Measurements from ENCODE around the gene ANO10.
"Not testable (repeated sequence)": the region's sequence is repeated elsewhere in the genome, so short reads cannot be mapped to it uniquely, and the experiment has no call there.

Gene ANO10

GRCh38 chr3:43621656-43622432 lies at the start of gene ANO10:
TSS of gene ANO10 (minus strand) at chr3:43622011. CDS start at chr3:43605852, 16,159 bp downstream.
- peak; percentile 99 for DNase-seq (ENCODE audit: low read depth in 2 of 2)

- DNase-seq (ENCODE audit: low read depth in 2 of 2), result no peak
Observed at GRCh38 chr3:43670635-43671522, 49.1 kb upstream of the ANO10 start.

- DNase-seq (ENCODE audit: low read depth in 2 of 2), result not testable (repeated sequence)
Observed at GRCh38 chr3:43665011-43665410, 43.2 kb upstream of the ANO10 start.

GRCh38 chr3:43661376-43661775 lies 39.6 kb upstream of the ANO10 start:
- DNase-seq (ENCODE audit: low read depth in 2 of 2), result not testable (repeated sequence)

- DNase-seq (ENCODE audit: low read depth in 2 of 2), result no peak
Observed at GRCh38 chr3:43659250-43659880, 37.6 kb upstream of the ANO10 start.

- not testable (repeated sequence) for DNase-seq (ENCODE audit: low read depth in 2 of 2)
Observed at GRCh38 chr3:43656390-43656789, 34.6 kb upstream of the ANO10 start.

GRCh38 chr3:43650345-43650744 lies 28.5 kb upstream of the ANO10 start:
- no peak for DNase-seq (ENCODE audit: low read depth in 2 of 2)

GRCh38 chr3:43649365-43649968 lies 27.7 kb upstream of the ANO10 start:
- no peak for DNase-seq (ENCODE audit: low read depth in 2 of 2)

- no peak for DNase-seq (ENCODE audit: low read depth in 2 of 2)
Observed at GRCh38 chr3:43648957-43649356, 27.1 kb upstream of the ANO10 start.

GRCh38 chr3:43647331-43648166 lies 25.7 kb upstream of the ANO10 start:
- no peak for DNase-seq (ENCODE audit: low read depth in 2 of 2)

- DNase-seq (ENCODE audit: low read depth in 2 of 2), result no peak
Observed at GRCh38 chr3:43644443-43644842, 22.6 kb upstream of the ANO10 start.

- no peak for DNase-seq (ENCODE audit: low read depth in 2 of 2)
Observed at GRCh38 chr3:43641306-43642114, 19.7 kb upstream of the ANO10 start.

- no peak for DNase-seq (ENCODE audit: low read depth in 2 of 2)
Observed at GRCh38 chr3:43640681-43641080, 18.9 kb upstream of the ANO10 start.

- no peak for DNase-seq (ENCODE audit: low read depth in 2 of 2)
Observed at GRCh38 chr3:43638594-43639447, 17.0 kb upstream of the ANO10 start.

- no peak for DNase-seq (ENCODE audit: low read depth in 2 of 2)
Observed at GRCh38 chr3:43637702-43638101, 15.9 kb upstream of the ANO10 start.

GRCh38 chr3:43632986-43633385 lies 11.2 kb upstream of the ANO10 start:
- DNase-seq (ENCODE audit: low read depth in 2 of 2), result no peak

GRCh38 chr3:43632269-43632733 lies 10.5 kb upstream of the ANO10 start:
- DNase-seq (ENCODE audit: low read depth in 2 of 2), result no peak

GRCh38 chr3:43629741-43630140 lies 7.9 kb upstream of the ANO10 start:
- DNase-seq (ENCODE audit: low read depth in 2 of 2), result no peak

- no peak for DNase-seq (ENCODE audit: low read depth in 2 of 2)
Observed at GRCh38 chr3:43629257-43629656, 7.4 kb upstream of the ANO10 start.
